Measurements from ENCODE around the gene PTGR2.

The PTGR2 gene

GRCh38 chr14:73851567-73852382, at the start of gene PTGR2:
Gene PTGR2, plus strand, starts transcription at chr14:73851831. Its CDS starts 7,032 bp downstream, at chr14:73858863.
- Histone ChIP-seq H3K27me3 (no peaks in the 10 kb centered on the region; the same call in 1 of the 2 replicates), H3K4me3 (peak within 1 kb of the TSS; percentile 71), H3K27ac (peak within 1 kb of the TSS; percentile 88), H4K20me1 (no peaks in the 10 kb centered on the region), H3K9me3 (no peaks in the 10 kb centered on the region), H3K4me2 (peak within 1 kb of the TSS; percentile 86), H3K4me1 (peaks cover 16% of the 10 kb centered on the region), H3K36me3 (no peaks in the 10 kb centered on the region), H3K9ac (peak within 1 kb of the TSS; percentile 84)
- TF ChIP-seq Cebpa-rat (IDR thresholded peaks at IDR 0.05) = no peak

- Histone ChIP-seq H3K9ac (no peak overlapping the region), H3K9me3 (no peaks in the 10 kb centered on the region), H3K27me3 (no peaks in the 10 kb centered on the region), H3K4me2 (no peak overlapping the region), H3K4me1 (no peaks in the 10 kb centered on the region), H3K4me3 (no peak overlapping the region), H3K36me3 (peaks cover 7% of the 10 kb centered on the region; the same call in 1 of the 2 replicates), H4K20me1 (no peaks in the 10 kb centered on the region), H3K27ac (no peak overlapping the region)
- no peak for TF ChIP-seq Cebpa-rat (IDR thresholded peaks at IDR 0.05)
These were observed 49.0 kb upstream of the PTGR2 start for GRCh38 chr14:73802431-73803188.

- no peak overlapping the region for H3K9ac ChIP-seq
- no peak overlapping the region for H3K4me2 ChIP-seq
- no peaks in the 10 kb centered on the region for H3K9me3 ChIP-seq
- no peak overlapping the region for H3K27ac ChIP-seq
- no peaks in the 10 kb centered on the region for H3K4me1 ChIP-seq
- no peaks in the 10 kb centered on the region for H4K20me1 ChIP-seq
- peaks cover 7% of the 10 kb centered on the region; the same call in 1 of the 2 replicates for H3K36me3 ChIP-seq
- no peak for TF ChIP-seq Cebpa-rat (IDR thresholded peaks at IDR 0.05)
- H3K4me3 ChIP-seq = no peak overlapping the region
- no peaks in the 10 kb centered on the region for H3K27me3 ChIP-seq
These were observed 47.0 kb upstream of the PTGR2 start for GRCh38 chr14:73804636-73805035.

GRCh38 chr14:73807457-73807856, 44.2 kb upstream of the PTGR2 start:
- Histone ChIP-seq H3K4me1 (no peaks in the 10 kb centered on the region), H3K4me2 (no peak overlapping the region), H3K27me3 (no peaks in the 10 kb centered on the region), H3K36me3 (peaks cover 7% of the 10 kb centered on the region; the same call in 1 of the 2 replicates), H4K20me1 (no peaks in the 10 kb centered on the region), H3K9ac (no peak overlapping the region), H3K4me3 (no peak overlapping the region), H3K9me3 (no peaks in the 10 kb centered on the region), H3K27ac (no peak overlapping the region)
- TF ChIP-seq Cebpa-rat (IDR thresholded peaks at IDR 0.05) = no peak

- TF ChIP-seq Cebpa-rat (IDR thresholded peaks at IDR 0.05) = no peak
These were observed 42.2 kb upstream of the PTGR2 start for GRCh38 chr14:73809391-73809790.

GRCh38 chr14:73810478-73811163, 41.0 kb upstream of the PTGR2 start:
- Histone ChIP-seq H3K4me2 (no peak overlapping the region), H3K36me3 (no peaks in the 10 kb centered on the region)

More at GRCh38 chr14:73809391-73809790, 42.2 kb upstream of the PTGR2 start:
- Histone ChIP-seq H3K4me2 (no peak overlapping the region), H3K4me3 (no peak overlapping the region), H3K9ac (no peak overlapping the region), H3K4me1 (peaks cover 5% of the 10 kb centered on the region; the same call in 1 of the 2 replicates), H4K20me1 (no peaks in the 10 kb centered on the region), H3K27me3 (no peaks in the 10 kb centered on the region), H3K27ac (no peak overlapping the region), H3K9me3 (no peaks in the 10 kb centered on the region), H3K36me3 (no peaks in the 10 kb centered on the region)

GRCh38 chr14:73811164-73811503, 40.5 kb upstream of the PTGR2 start:
- H3K9ac ChIP-seq = no peak overlapping the region
- H3K4me2 ChIP-seq = no peak overlapping the region
- no peaks in the 10 kb centered on the region for H3K27me3 ChIP-seq
- H3K27ac ChIP-seq = no peak overlapping the region
- H3K4me1 ChIP-seq = peaks cover 7% of the 10 kb centered on the region; the same call in 1 of the 2 replicates
- TF ChIP-seq Cebpa-rat (IDR thresholded peaks at IDR 0.05) = no peak
- H3K36me3 ChIP-seq = no peaks in the 10 kb centered on the region
- no peaks in the 10 kb centered on the region for H3K9me3 ChIP-seq
- H4K20me1 ChIP-seq = no peaks in the 10 kb centered on the region
- no peak overlapping the region for H3K4me3 ChIP-seq

More at GRCh38 chr14:73810478-73811163, 41.0 kb upstream of the PTGR2 start:
- no peak overlapping the region for H3K9ac ChIP-seq
- H3K4me1 ChIP-seq = peaks cover 7% of the 10 kb centered on the region; the same call in 1 of the 2 replicates
- TF ChIP-seq Cebpa-rat (IDR thresholded peaks at IDR 0.05) = no peak
- H3K27ac ChIP-seq = no peak overlapping the region
- no peaks in the 10 kb centered on the region for H3K9me3 ChIP-seq
- no peak overlapping the region for H3K4me3 ChIP-seq
- H4K20me1 ChIP-seq = no peaks in the 10 kb centered on the region
- H3K27me3 ChIP-seq = no peaks in the 10 kb centered on the region

GRCh38 chr14:73814153-73814552, 37.5 kb upstream of the PTGR2 start:
- Histone ChIP-seq H3K27me3 (no peaks in the 10 kb centered on the region), H3K9me3 (no peaks in the 10 kb centered on the region), H3K9ac (no peak overlapping the region), H3K27ac (no peak overlapping the region), H3K4me3 (no peak overlapping the region), H3K36me3 (no peaks in the 10 kb centered on the region), H3K4me2 (peak overlapping the region; percentile 27; the same call in 1 of the 2 replicates), H4K20me1 (no peaks in the 10 kb centered on the region), H3K4me1 (peaks cover 7% of the 10 kb centered on the region; the same call in 1 of the 2 replicates)
- no peak for TF ChIP-seq Cebpa-rat (IDR thresholded peaks at IDR 0.05)

GRCh38 chr14:73815849-73816248, 35.8 kb upstream of the PTGR2 start:
- TF ChIP-seq Cebpa-rat (IDR thresholded peaks at IDR 0.05) = no peak
- Histone ChIP-seq H3K27ac (no peak overlapping the region), H4K20me1 (no peaks in the 10 kb centered on the region), H3K36me3 (no peaks in the 10 kb centered on the region), H3K9ac (no peak overlapping the region), H3K4me3 (no peak overlapping the region), H3K9me3 (no peaks in the 10 kb centered on the region), H3K4me1 (peaks cover 7% of the 10 kb centered on the region; the same call in 1 of the 2 replicates), H3K27me3 (no peaks in the 10 kb centered on the region), H3K4me2 (no peak overlapping the region)
